NB4 (cell line): Measurements from ENCODE around the gene MTHFS.

Experiments used
- CTCF ChIP-seq: IDR thresholded peaks from one replicate; pipeline ENCODE4 v1.5.1; 2012; ENCODE audit warnings: low read depth, low read length
- POLR2A ChIP-seq: IDR thresholded peaks from 2 replicates; pipeline ENCODE4 v1.6.1; 2011; ENCODE audit warnings: mild to moderate bottlenecking; ENCODE audit not compliant: insufficient read length; ENCODE audit errors: extremely low read depth
- TF ChIP-seq, protein P1 (sequence below): IDR thresholded peaks from 2 replicates; pipeline ENCODE4 v1.6.1; 2011; ENCODE audit warnings: low read depth, low read length

DNA sequence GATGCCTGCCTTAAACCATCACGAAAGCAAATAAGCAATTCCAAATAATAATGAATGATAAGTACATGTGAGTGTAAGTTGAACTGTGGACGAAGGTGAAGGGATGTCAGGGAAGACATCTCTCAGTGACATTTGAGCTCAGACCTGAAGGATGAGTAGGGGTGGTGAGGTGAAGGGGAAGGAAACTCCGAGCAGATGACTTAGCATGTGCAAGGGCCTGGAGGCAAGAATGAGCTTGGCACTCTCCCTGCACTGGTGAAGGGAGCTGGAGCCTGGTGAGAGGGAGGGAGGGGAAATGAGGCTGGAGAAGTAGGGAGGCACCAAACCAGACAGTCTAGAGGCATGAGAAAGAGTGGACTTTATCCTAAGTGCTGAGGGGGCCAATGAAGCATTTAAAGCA, 84.3 kb downstream of the MTHFS start:
- TF ChIP-seq CTCF (no peak), POLR2A (no peak)
- TF ChIP-seq, protein P1, sequence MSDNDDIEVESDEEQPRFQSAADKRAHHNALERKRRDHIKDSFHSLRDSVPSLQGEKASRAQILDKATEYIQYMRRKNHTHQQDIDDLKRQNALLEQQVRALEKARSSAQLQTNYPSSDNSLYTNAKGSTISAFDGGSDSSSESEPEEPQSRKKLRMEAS: no peak
